GM12892 (cell line): ENCODE data around the gene QRICH1.

ENCODE experiments used
- POLR2A ChIP-seq: IDR thresholded peaks from 2 replicates; pipeline ENCODE4 v1.6.1; 2011; ENCODE audit warnings: low read depth, low read length, control low read depth
- POLR2AphosphoS5 ChIP-seq: IDR thresholded peaks from 2 replicates; pipeline ENCODE4 v1.6.1; 2011; ENCODE audit warnings: low read depth, low read length, control low read depth
- TAF1 ChIP-seq: IDR thresholded peaks from 2 replicates; pipeline ENCODE4 v1.6.1; 2011; ENCODE audit warnings: low read depth, mild to moderate bottlenecking, control low read depth, low read length, borderline replicate concordance

GRCh38 chr3:49017229-49017970 is 76.5 kb downstream of the QRICH1 start:
- no peak for TF ChIP-seq POLR2A
- TF ChIP-seq POLR2AphosphoS5 = no peak
- TF ChIP-seq TAF1 = no peak
